A673 (cell line): ENCODE measurements around the gene CD5L. TPM values are rescaled to one million over a fixed set of nuclear protein-coding genes. Genes with fewer than 3 reads are reported as not detected.

Experiments
- BruUV-seq: library from RNA; stranded (reverse); fragments of 400-500 nt; replicated peaks from 2 replicates; lab custom pipeline; 2021; lab: Mats Ljungman, UMichigan
- CTCF ChIA-PET: fragments of 300-600 bp; sonication (Branson Sonifier 250); formaldehyde crosslinking; loops from one replicate; lab custom pipeline; 2022; ENCODE audit warnings: antibody characterized with exemption; lab: Charles Lee
- POLR2A ChIA-PET: fragments of 300-600 bp; sonication (Branson Sonifier 250); formaldehyde crosslinking; loops from one replicate; lab custom pipeline; 2022; ENCODE audit warnings: antibody characterized with exemption; ENCODE audit not compliant: low non-redundant PET; lab: Charles Lee
- DNase-seq: peaks from one replicate; pipeline ENCODE4 v3.0.0-alpha.2; 2015; ENCODE audit warnings: low spot score
- H3K27ac ChIP-seq: fragments of 200-600 bp; sonication (generic); 2 replicates; pipeline ENCODE4 v1.5.1; 2016; ENCODE audit warnings: mixed run types, low read depth, mild to moderate bottlenecking, mixed read lengths, antibody characterized with exemption, low read length; ENCODE audit not compliant: poor library complexity, severe bottlenecking
- H3K27me3 ChIP-seq: fragments of 200-600 bp; sonication (generic); replicated peaks from 2 replicates; pipeline ENCODE4 v1.6.1; 2017; ENCODE audit warnings: mixed run types, low read depth, mild to moderate bottlenecking, mixed read lengths, antibody characterized with exemption, low read length; ENCODE audit not compliant: insufficient read depth, poor library complexity
- H3K36me3 ChIP-seq: fragments of 200-600 bp; sonication (generic); 2 replicates; pipeline ENCODE4 v1.6.1; 2016; ENCODE audit warnings: mixed run types, mild to moderate bottlenecking, mixed read lengths, antibody characterized with exemption, low read length; ENCODE audit not compliant: insufficient read depth, poor library complexity, severe bottlenecking
- H3K4me1 ChIP-seq: fragments of 200-600 bp; sonication (generic); 2 replicates; pipeline ENCODE4 v1.6.1; 2017; ENCODE audit warnings: mixed run types, mild to moderate bottlenecking, mixed read lengths, antibody characterized with exemption, low read length; ENCODE audit not compliant: insufficient read depth, poor library complexity, severe bottlenecking
- H3K4me3 ChIP-seq: fragments of 200-600 bp; sonication (generic); 2 replicates; pipeline ENCODE4 v1.5.1; 2016; ENCODE audit warnings: low read depth, mixed run types, mild to moderate bottlenecking, mixed read lengths, low read length; ENCODE audit not compliant: poor library complexity, severe bottlenecking
- H3K9me3 ChIP-seq: fragments of 200-600 bp; sonication (generic); 2 replicates; pipeline ENCODE4 v1.6.1; 2016; ENCODE audit warnings: mixed run types, low read depth, mild to moderate bottlenecking, mixed read lengths, antibody characterized with exemption, low read length; ENCODE audit not compliant: poor library complexity, severe bottlenecking
- CTCF ChIP-seq: fragments of 300-800, 200-600 bp; sonication (generic); conservative IDR thresholded peaks from 2 replicates; pipeline ENCODE4 v1.5.1; 2017; ENCODE audit warnings: low read depth, mild to moderate bottlenecking, antibody characterized with exemption, low read length, moderate library complexity, mixed read lengths
- EZH2 ChIP-seq: fragments of 200-600 bp; sonication (generic); IDR thresholded peaks from 2 replicates; pipeline ENCODE4 v1.6.1; 2017; ENCODE audit warnings: borderline replicate concordance, low read depth, mild to moderate bottlenecking, mixed read lengths, antibody characterized with exemption, low read length; ENCODE audit not compliant: poor library complexity, severe bottlenecking
- intact Hi-C: fragments of 100-400 bp; cut with micrococcal nuclease; formaldehyde crosslinking; loops from one replicate; pipeline ENCODE4 v1.10.0; 2022; ENCODE audit not compliant: unreplicated experiment
- total RNA-seq: library from RNA; stranded (reverse); gene quantifications from 2 replicates; pipeline ENCODE4 v1.2.3, GENCODE V29; 2021

The CD5L gene
- total RNA-seq, 1 experiment from 2014 or later, result not detected

GRCh38 chr1:157878059-157878458 is 36.5 kb upstream of the CD5L start:
- Histone ChIP-seq H3K27me3 (peaks cover 9% of the 10 kb centered on the region), H3K27ac (no peak overlapping the region), H3K9me3 (no peaks in the 10 kb centered on the region), H3K36me3 (no peaks in the 10 kb centered on the region), H3K4me1 (no peaks in the 10 kb centered on the region), H3K4me3 (no peak overlapping the region)
- intact Hi-C loops, result loop anchor here (1.0 kb wide), 3 partner anchors 70 to 247 kb away; no protein-coding TSS in a partner anchor
- BruUV-seq, result no TSS peak
- POLR2A ChIA-PET, result no interaction called here
- no peak for TF ChIP-seq EZH2
- peak; percentile 69 for TF ChIP-seq CTCF
- DNase-seq, result peak; percentile 83
- CTCF ChIA-PET, result interaction anchor here (0.6 to 1.6 kb wide), 8 partner anchors 63 to 326 kb away, joined by 3 to 16 read pairs (median 4); no protein-coding TSS in a partner anchor

- no TSS peak for BruUV-seq
- H3K36me3 ChIP-seq, result no peaks in the 10 kb centered on the region
- H3K4me1 ChIP-seq, result no peaks in the 10 kb centered on the region
- peaks cover 21% of the 10 kb centered on the region for H3K27me3 ChIP-seq
- no peak for TF ChIP-seq EZH2
- no peak for TF ChIP-seq CTCF
- DNase-seq, result no peak
- intact Hi-C loops, result no loop called here
- no peak overlapping the region for H3K27ac ChIP-seq
- H3K4me3 ChIP-seq, result no peak overlapping the region
- ChIA-PET CTCF (no interaction called here), POLR2A (no interaction called here)
- no peaks in the 10 kb centered on the region for H3K9me3 ChIP-seq
These were observed 28.9 kb upstream of the CD5L start for GRCh38 chr1:157870490-157870889.

GRCh38 chr1:157868654-157869053 is 27.0 kb upstream of the CD5L start:
- Histone ChIP-seq H3K27me3 (peaks cover 23% of the 10 kb centered on the region), H3K4me3 (no peak overlapping the region), H3K9me3 (no peaks in the 10 kb centered on the region), H3K36me3 (no peaks in the 10 kb centered on the region), H3K27ac (no peak overlapping the region), H3K4me1 (no peaks in the 10 kb centered on the region)
- no peak for DNase-seq
- no TSS peak for BruUV-seq
- intact Hi-C loops, result loop anchor here (10.0 kb wide), 1 partner anchor 284 kb away; no protein-coding TSS in a partner anchor
- TF ChIP-seq EZH2 (no peak), CTCF (no peak)
- CTCF ChIA-PET, result no interaction called here
- POLR2A ChIA-PET, result no interaction called here
